MCF 10A (cell line): ENCODE data around the gene TMEM30A. TPM values are rescaled to one million over a fixed set of nuclear protein-coding genes. Genes with fewer than 3 reads are reported as not detected.

Source experiments
- BruUV-seq: library from RNA; stranded (reverse); fragments of 400-500 nt; replicated peaks from 2 replicates; lab custom pipeline; 2021; lab: Mats Ljungman, UMichigan
- CTCF ChIA-PET: fragments of 300-600 bp; sonication (Branson Sonifier 250); formaldehyde crosslinking; extraction: SDS; loops from one replicate; lab custom pipeline; 2021; ENCODE audit warnings: antibody characterized with exemption, inconsistent platforms; lab: Yijun Ruan, JAX
- POLR2A ChIA-PET: fragments of 300-600, 350-650 bp; sonication (Branson Sonifier 250); formaldehyde crosslinking; extraction: SDS; loops from one replicate; lab custom pipeline; 2020; ENCODE audit warnings: antibody characterized with exemption, inconsistent platforms; lab: Yijun Ruan, JAX
- DNase-seq: peaks from one replicate; pipeline ENCODE4 v3.0.0-alpha.2; 2018; ENCODE audit not compliant: unreplicated experiment
- H3K27ac Mint-ChIP-seq: one replicate; pipeline ENCODE4 v1.8.0; 2022; ENCODE audit warnings: mild to moderate bottlenecking, low read depth, mixed read lengths; ENCODE audit not compliant: unreplicated experiment
- H3K27me3 Mint-ChIP-seq: one replicate; pipeline ENCODE4 v1.8.0; 2022; ENCODE audit warnings: mixed read lengths; ENCODE audit not compliant: insufficient read depth, unreplicated experiment
- H3K36me3 Mint-ChIP-seq: one replicate; pipeline ENCODE4 v1.8.0; 2022; ENCODE audit warnings: mild to moderate bottlenecking, moderate library complexity, mixed read lengths; ENCODE audit not compliant: insufficient read depth, unreplicated experiment
- H3K4me1 Mint-ChIP-seq: one replicate; pipeline ENCODE4 v1.8.0; 2022; ENCODE audit warnings: mixed read lengths; ENCODE audit not compliant: insufficient read depth, unreplicated experiment
- H3K4me3 Mint-ChIP-seq: one replicate; pipeline ENCODE4 v1.8.0; 2022; ENCODE audit warnings: mild to moderate bottlenecking, moderate library complexity, mixed read lengths; ENCODE audit not compliant: unreplicated experiment
- H3K9me3 Mint-ChIP-seq: one replicate; pipeline ENCODE4 v1.8.0; 2022; ENCODE audit warnings: mixed read lengths; ENCODE audit not compliant: unreplicated experiment
- CTCF ChIP-seq: fragments of 200-600 bp; IDR thresholded peaks from one replicate; pipeline ENCODE4 v1.8.0; 2022; ENCODE audit warnings: antibody characterized with exemption, mild to moderate bottlenecking; ENCODE audit not compliant: unreplicated experiment
- intact Hi-C: fragments of 100-400 bp; cut with micrococcal nuclease; formaldehyde crosslinking; loops from 2 replicates; pipeline ENCODE4 v1.14.1; 2022
- total RNA-seq: library from RNA; stranded (reverse); gene quantifications from 2 replicates; pipeline ENCODE4 v1.2.3, GENCODE V29; 2022

TMEM30A gene
- total RNA-seq, 1 experiment from 2014 or later, result 53.7 TPM

GRCh38 chr6:75327807-75328206, 43.2 kb upstream of the TMEM30A start:
- DNase-seq, result no peak
- Mint-ChIP-seq H3K4me3 (no peak overlapping the region), H3K36me3 (no peaks in the 10 kb centered on the region), H3K27ac (no peak overlapping the region), H3K9me3 (no peaks in the 10 kb centered on the region), H3K27me3 (no peaks in the 10 kb centered on the region), H3K4me1 (no peaks in the 10 kb centered on the region)
- ChIA-PET POLR2A (no interaction called here), CTCF (no interaction called here)
- no TSS peak for BruUV-seq
- intact Hi-C loops, result no loop called here
- no peak for TF ChIP-seq CTCF

- Mint-ChIP-seq H3K36me3 (no peaks in the 10 kb centered on the region), H3K27me3 (no peaks in the 10 kb centered on the region), H3K9me3 (no peaks in the 10 kb centered on the region), H3K4me1 (no peaks in the 10 kb centered on the region), H3K27ac (no peak overlapping the region), H3K4me3 (no peak overlapping the region)
- ChIA-PET POLR2A (interaction anchor here (0.5 to 1.9 kb wide), 2 partner anchors 7 to 385 kb away, joined by 4 to 5 read pairs; no protein-coding TSS in a partner anchor), CTCF (interaction anchor here (0.6 to 1.1 kb wide), 2 partner anchors 8 to 60 kb away, joined by 3 to 4 read pairs; no protein-coding TSS in a partner anchor)
- peak; percentile 6 for DNase-seq
- intact Hi-C loops, result no loop called here
- no TSS peak for BruUV-seq
- TF ChIP-seq CTCF, result no peak
Observed at GRCh38 chr6:75326557-75327258, 42.1 kb upstream of the TMEM30A start.

GRCh38 chr6:75318900-75319299, 34.3 kb upstream of the TMEM30A start:
- POLR2A ChIA-PET, result no interaction called here
- DNase-seq, result no peak
- TF ChIP-seq CTCF, result no peak
- no peaks in the 10 kb centered on the region for H3K36me3 Mint-ChIP-seq
- H3K9me3 Mint-ChIP-seq, result no peaks in the 10 kb centered on the region
- intact Hi-C loops, result no loop called here
- no TSS peak for BruUV-seq
- peaks cover 12% of the 10 kb centered on the region for H3K27me3 Mint-ChIP-seq
- H3K27ac Mint-ChIP-seq, result no peak overlapping the region
- CTCF ChIA-PET, result interaction anchor here (0.6 to 1.0 kb wide), 3 partner anchors 24 to 208 kb away, joined by 3 to 6 read pairs (median 3); no protein-coding TSS in a partner anchor
- no peaks in the 10 kb centered on the region for H3K4me1 Mint-ChIP-seq
- no peak overlapping the region for H3K4me3 Mint-ChIP-seq

DNA sequence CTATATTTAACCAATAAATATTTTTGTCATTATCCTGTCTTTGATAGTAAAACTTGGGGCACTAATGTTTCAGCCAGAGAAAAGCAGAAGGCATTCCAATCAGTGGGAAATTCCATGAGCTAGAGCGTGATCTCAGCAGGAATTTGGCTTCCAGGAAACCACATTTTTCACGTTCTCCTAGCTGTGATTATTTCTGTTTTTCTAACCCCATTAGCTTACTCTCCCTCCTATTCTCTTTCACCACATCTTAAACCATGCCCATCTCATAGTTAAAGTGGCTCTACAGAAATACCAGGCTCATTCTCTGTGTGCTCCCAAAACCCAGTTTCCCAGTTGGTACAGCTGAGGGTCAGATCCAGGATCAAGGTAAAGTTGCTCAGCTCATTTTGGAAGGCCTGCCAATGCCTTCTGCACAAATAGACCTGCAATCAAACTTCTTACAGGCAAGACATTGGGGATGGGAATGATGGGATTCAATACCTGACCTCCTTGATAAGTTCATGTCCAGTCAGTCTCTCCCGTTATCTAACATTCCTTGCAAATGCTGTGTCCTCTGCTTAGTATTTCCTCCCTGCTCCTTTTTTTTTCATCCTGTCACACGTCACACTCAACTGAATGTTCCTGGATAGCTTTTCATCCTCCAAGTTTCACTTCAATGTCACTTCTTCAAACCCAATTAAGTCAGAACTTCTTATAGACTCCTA, 33.1 kb upstream of the TMEM30A start:
- H3K27ac Mint-ChIP-seq, result no peak overlapping the region
- no peak for TF ChIP-seq CTCF

More for the DNA sequence above, 33.1 kb upstream of the TMEM30A start:
- intact Hi-C loops, result no loop called here
- Mint-ChIP-seq H3K27me3 (peaks cover 20% of the 10 kb centered on the region), H3K9me3 (no peaks in the 10 kb centered on the region), H3K4me1 (no peaks in the 10 kb centered on the region), H3K36me3 (no peaks in the 10 kb centered on the region), H3K4me3 (no peak overlapping the region)
- ChIA-PET POLR2A (interaction anchor here (0.6 kb wide), 1 partner anchor 413 kb away, joined by 4 read pairs; no protein-coding TSS in a partner anchor), CTCF (interaction anchor here (0.7 to 1.0 kb wide), 2 partner anchors 209 to 211 kb away, joined by 3 to 4 read pairs; no protein-coding TSS in a partner anchor)
- BruUV-seq, result no TSS peak
- DNase-seq, result no peak
